Uterus (tissue), 2 donors: Measurements from ENCODE around the gene CRHR2.

Source experiments
- POLR2A ChIP-seq, 2 donors: fragments of 450-650 bp; IDR thresholded peaks; one replicate each; pipeline ENCODE4 v1.6.1; 2016; ENCODE audit warnings: antibody characterized with exemption in 2 of 2, mild to moderate bottlenecking in 1 of 2, moderate library complexity in 1 of 2
- TF ChIP-seq, protein P1 (sequence below), 4 experiments: fragments of 200-600 bp in 2 of 4; fragments of 450-650 bp in 2 of 4; sonication (generic) in 2 of 4; IDR thresholded peaks; one replicate each; pipeline ENCODE4 v1.5.1; 2016 to 2019; ENCODE audit warnings: antibody characterized with exemption in 4 of 4, mild to moderate bottlenecking in 2 of 4, moderate library complexity in 1 of 4

GRCh38 chr7:30668102-30668501, 14.2 kb downstream of the CRHR2 start:
- TF ChIP-seq, protein P1, sequence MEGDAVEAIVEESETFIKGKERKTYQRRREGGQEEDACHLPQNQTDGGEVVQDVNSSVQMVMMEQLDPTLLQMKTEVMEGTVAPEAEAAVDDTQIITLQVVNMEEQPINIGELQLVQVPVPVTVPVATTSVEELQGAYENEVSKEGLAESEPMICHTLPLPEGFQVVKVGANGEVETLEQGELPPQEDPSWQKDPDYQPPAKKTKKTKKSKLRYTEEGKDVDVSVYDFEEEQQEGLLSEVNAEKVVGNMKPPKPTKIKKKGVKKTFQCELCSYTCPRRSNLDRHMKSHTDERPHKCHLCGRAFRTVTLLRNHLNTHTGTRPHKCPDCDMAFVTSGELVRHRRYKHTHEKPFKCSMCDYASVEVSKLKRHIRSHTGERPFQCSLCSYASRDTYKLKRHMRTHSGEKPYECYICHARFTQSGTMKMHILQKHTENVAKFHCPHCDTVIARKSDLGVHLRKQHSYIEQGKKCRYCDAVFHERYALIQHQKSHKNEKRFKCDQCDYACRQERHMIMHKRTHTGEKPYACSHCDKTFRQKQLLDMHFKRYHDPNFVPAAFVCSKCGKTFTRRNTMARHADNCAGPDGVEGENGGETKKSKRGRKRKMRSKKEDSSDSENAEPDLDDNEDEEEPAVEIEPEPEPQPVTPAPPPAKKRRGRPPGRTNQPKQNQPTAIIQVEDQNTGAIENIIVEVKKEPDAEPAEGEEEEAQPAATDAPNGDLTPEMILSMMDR (IDR thresholded peaks at IDR 0.05) = no peak
- no peak for TF ChIP-seq POLR2A (IDR thresholded peaks at IDR 0.05)
